Esophagus squamous epithelium (tissue), 4 donors: ENCODE measurements around the gene MGAT4B.

ENCODE experiments used
- POLR2A ChIP-seq, 4 donors: fragments of 450-650 bp; IDR thresholded peaks; one replicate each; pipeline ENCODE4 v1.6.1; 2017; ENCODE audit warnings: antibody characterized with exemption in 4 of 4, mild to moderate bottlenecking in 4 of 4, moderate library complexity in 3 of 4
- TF ChIP-seq, protein P1 (sequence below), 6 experiments: fragments of 450-650 bp in 4 of 6; fragments of 200-600 bp in 2 of 6; sonication (generic) in 2 of 6; IDR thresholded peaks; one replicate each; pipeline ENCODE4 v1.5.1; 2016 to 2019; ENCODE audit warnings: antibody characterized with exemption in 6 of 6, mild to moderate bottlenecking in 4 of 6, moderate library complexity in 4 of 6

GRCh38 chr5:179762079-179762780 is 44.4 kb downstream of the MGAT4B start:
- TF ChIP-seq, protein P1, sequence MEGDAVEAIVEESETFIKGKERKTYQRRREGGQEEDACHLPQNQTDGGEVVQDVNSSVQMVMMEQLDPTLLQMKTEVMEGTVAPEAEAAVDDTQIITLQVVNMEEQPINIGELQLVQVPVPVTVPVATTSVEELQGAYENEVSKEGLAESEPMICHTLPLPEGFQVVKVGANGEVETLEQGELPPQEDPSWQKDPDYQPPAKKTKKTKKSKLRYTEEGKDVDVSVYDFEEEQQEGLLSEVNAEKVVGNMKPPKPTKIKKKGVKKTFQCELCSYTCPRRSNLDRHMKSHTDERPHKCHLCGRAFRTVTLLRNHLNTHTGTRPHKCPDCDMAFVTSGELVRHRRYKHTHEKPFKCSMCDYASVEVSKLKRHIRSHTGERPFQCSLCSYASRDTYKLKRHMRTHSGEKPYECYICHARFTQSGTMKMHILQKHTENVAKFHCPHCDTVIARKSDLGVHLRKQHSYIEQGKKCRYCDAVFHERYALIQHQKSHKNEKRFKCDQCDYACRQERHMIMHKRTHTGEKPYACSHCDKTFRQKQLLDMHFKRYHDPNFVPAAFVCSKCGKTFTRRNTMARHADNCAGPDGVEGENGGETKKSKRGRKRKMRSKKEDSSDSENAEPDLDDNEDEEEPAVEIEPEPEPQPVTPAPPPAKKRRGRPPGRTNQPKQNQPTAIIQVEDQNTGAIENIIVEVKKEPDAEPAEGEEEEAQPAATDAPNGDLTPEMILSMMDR (IDR thresholded peaks at IDR 0.05) = no peak
- TF ChIP-seq POLR2A (IDR thresholded peaks at IDR 0.05) = no peak
